A673 (cell line): ENCODE results near the gene WDR72. TPM values are rescaled to one million over a fixed set of nuclear protein-coding genes. Genes with fewer than 3 reads are reported as not detected.

Experiments used
- BruUV-seq: library from RNA; stranded (reverse); fragments of 400-500 nt; replicated peaks from 2 replicates; lab custom pipeline; 2021; lab: Mats Ljungman, UMichigan
- CTCF ChIA-PET: fragments of 300-600 bp; sonication (Branson Sonifier 250); formaldehyde crosslinking; loops from one replicate; lab custom pipeline; 2022; ENCODE audit warnings: antibody characterized with exemption; lab: Charles Lee
- POLR2A ChIA-PET: fragments of 300-600 bp; sonication (Branson Sonifier 250); formaldehyde crosslinking; loops from one replicate; lab custom pipeline; 2022; ENCODE audit warnings: antibody characterized with exemption; ENCODE audit not compliant: low non-redundant PET; lab: Charles Lee
- DNase-seq: peaks from one replicate; pipeline ENCODE4 v3.0.0-alpha.2; 2015; ENCODE audit warnings: low spot score
- H3K27ac ChIP-seq: fragments of 200-600 bp; sonication (generic); 2 replicates; pipeline ENCODE4 v1.5.1; 2016; ENCODE audit warnings: mixed run types, low read depth, mild to moderate bottlenecking, mixed read lengths, antibody characterized with exemption, low read length; ENCODE audit not compliant: poor library complexity, severe bottlenecking
- H3K27me3 ChIP-seq: fragments of 200-600 bp; sonication (generic); replicated peaks from 2 replicates; pipeline ENCODE4 v1.6.1; 2017; ENCODE audit warnings: mixed run types, low read depth, mild to moderate bottlenecking, mixed read lengths, antibody characterized with exemption, low read length; ENCODE audit not compliant: insufficient read depth, poor library complexity
- H3K36me3 ChIP-seq: fragments of 200-600 bp; sonication (generic); 2 replicates; pipeline ENCODE4 v1.6.1; 2016; ENCODE audit warnings: mixed run types, mild to moderate bottlenecking, mixed read lengths, antibody characterized with exemption, low read length; ENCODE audit not compliant: insufficient read depth, poor library complexity, severe bottlenecking
- H3K4me1 ChIP-seq: fragments of 200-600 bp; sonication (generic); 2 replicates; pipeline ENCODE4 v1.6.1; 2017; ENCODE audit warnings: mixed run types, mild to moderate bottlenecking, mixed read lengths, antibody characterized with exemption, low read length; ENCODE audit not compliant: insufficient read depth, poor library complexity, severe bottlenecking
- H3K4me3 ChIP-seq: fragments of 200-600 bp; sonication (generic); 2 replicates; pipeline ENCODE4 v1.5.1; 2016; ENCODE audit warnings: low read depth, mixed run types, mild to moderate bottlenecking, mixed read lengths, low read length; ENCODE audit not compliant: poor library complexity, severe bottlenecking
- H3K9me3 ChIP-seq: fragments of 200-600 bp; sonication (generic); 2 replicates; pipeline ENCODE4 v1.6.1; 2016; ENCODE audit warnings: mixed run types, low read depth, mild to moderate bottlenecking, mixed read lengths, antibody characterized with exemption, low read length; ENCODE audit not compliant: poor library complexity, severe bottlenecking
- EZH2 ChIP-seq: fragments of 200-600 bp; sonication (generic); IDR thresholded peaks from 2 replicates; pipeline ENCODE4 v1.6.1; 2017; ENCODE audit warnings: borderline replicate concordance, low read depth, mild to moderate bottlenecking, mixed read lengths, antibody characterized with exemption, low read length; ENCODE audit not compliant: poor library complexity, severe bottlenecking
- intact Hi-C: fragments of 100-400 bp; cut with micrococcal nuclease; formaldehyde crosslinking; loops from one replicate; pipeline ENCODE4 v1.10.0; 2022; ENCODE audit not compliant: unreplicated experiment
- total RNA-seq: library from RNA; stranded (reverse); gene quantifications from 2 replicates; pipeline ENCODE4 v1.2.3, GENCODE V29; 2021
- TF ChIP-seq, protein P1 (sequence below): fragments of 300-800, 200-600 bp; sonication (generic); conservative IDR thresholded peaks from 2 replicates; pipeline ENCODE4 v1.5.1; 2017; ENCODE audit warnings: low read depth, mild to moderate bottlenecking, antibody characterized with exemption, low read length, moderate library complexity, mixed read lengths

The WDR72 gene
- total RNA-seq, 1 experiment from 2014 or later, result not detected

DNA sequence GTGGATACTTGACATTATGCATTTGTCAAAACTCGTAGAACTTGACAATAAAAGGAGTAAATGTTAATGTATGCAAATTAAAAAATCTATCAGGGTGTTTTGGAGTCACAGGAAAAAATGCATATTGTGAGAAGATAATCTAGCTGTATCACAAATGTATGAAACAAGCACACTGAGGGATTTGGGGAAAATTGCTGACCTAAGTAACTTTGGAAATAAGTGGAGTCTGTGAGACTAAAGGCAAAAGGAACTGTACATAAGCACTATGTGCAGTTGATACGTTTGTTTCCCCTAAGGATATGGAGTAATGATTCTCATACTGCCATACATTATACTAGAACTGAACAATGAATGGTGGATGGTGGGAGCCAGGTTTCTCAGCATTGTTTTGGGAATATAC, 43.2 kb upstream of the WDR72 start:
- H3K27me3 ChIP-seq, result no peaks in the 10 kb centered on the region
- BruUV-seq, result no TSS peak
- ChIA-PET POLR2A (no interaction called here), CTCF (no interaction called here)
- no peak for DNase-seq
- no peaks in the 10 kb centered on the region for H3K4me1 ChIP-seq
- TF ChIP-seq EZH2, result no peak
- TF ChIP-seq, protein P1, sequence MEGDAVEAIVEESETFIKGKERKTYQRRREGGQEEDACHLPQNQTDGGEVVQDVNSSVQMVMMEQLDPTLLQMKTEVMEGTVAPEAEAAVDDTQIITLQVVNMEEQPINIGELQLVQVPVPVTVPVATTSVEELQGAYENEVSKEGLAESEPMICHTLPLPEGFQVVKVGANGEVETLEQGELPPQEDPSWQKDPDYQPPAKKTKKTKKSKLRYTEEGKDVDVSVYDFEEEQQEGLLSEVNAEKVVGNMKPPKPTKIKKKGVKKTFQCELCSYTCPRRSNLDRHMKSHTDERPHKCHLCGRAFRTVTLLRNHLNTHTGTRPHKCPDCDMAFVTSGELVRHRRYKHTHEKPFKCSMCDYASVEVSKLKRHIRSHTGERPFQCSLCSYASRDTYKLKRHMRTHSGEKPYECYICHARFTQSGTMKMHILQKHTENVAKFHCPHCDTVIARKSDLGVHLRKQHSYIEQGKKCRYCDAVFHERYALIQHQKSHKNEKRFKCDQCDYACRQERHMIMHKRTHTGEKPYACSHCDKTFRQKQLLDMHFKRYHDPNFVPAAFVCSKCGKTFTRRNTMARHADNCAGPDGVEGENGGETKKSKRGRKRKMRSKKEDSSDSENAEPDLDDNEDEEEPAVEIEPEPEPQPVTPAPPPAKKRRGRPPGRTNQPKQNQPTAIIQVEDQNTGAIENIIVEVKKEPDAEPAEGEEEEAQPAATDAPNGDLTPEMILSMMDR, result no peak
- no peaks in the 10 kb centered on the region for H3K36me3 ChIP-seq
- H3K27ac ChIP-seq, result no peak overlapping the region
- no peaks in the 10 kb centered on the region for H3K9me3 ChIP-seq
- H3K4me3 ChIP-seq, result no peak overlapping the region
- intact Hi-C loops, result no loop called here

DNA sequence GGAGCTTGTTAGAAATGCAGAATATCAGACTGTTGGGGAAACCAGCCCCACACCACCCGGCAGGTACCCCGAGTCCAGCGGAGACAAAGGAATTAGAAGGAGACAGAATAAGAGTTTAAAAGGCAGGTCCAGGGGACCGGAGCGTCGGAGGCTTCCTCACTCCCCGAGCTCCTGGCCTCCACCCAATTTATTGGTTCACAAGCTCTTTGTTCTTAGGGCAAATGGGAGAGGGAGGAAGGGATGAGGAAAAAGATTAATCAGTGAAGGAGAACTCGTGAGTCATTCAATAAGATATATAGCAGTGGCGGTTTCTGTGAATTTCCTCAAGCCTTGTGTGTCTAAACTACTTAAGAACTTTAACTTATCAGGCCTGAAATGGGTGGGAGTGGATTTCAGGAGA, 32.1 kb upstream of the WDR72 start:
- intact Hi-C loops, result no loop called here
- Histone ChIP-seq H3K36me3 (no peaks in the 10 kb centered on the region), H3K4me1 (no peaks in the 10 kb centered on the region), H3K9me3 (no peaks in the 10 kb centered on the region), H3K27ac (no peak overlapping the region), H3K27me3 (no peaks in the 10 kb centered on the region), H3K4me3 (no peak overlapping the region)
- POLR2A ChIA-PET, result no interaction called here
- CTCF ChIA-PET, result no interaction called here
- BruUV-seq, result no TSS peak
- TF ChIP-seq, protein P1, result no peak
- no peak for TF ChIP-seq EZH2
- DNase-seq, result no peak

DNA sequence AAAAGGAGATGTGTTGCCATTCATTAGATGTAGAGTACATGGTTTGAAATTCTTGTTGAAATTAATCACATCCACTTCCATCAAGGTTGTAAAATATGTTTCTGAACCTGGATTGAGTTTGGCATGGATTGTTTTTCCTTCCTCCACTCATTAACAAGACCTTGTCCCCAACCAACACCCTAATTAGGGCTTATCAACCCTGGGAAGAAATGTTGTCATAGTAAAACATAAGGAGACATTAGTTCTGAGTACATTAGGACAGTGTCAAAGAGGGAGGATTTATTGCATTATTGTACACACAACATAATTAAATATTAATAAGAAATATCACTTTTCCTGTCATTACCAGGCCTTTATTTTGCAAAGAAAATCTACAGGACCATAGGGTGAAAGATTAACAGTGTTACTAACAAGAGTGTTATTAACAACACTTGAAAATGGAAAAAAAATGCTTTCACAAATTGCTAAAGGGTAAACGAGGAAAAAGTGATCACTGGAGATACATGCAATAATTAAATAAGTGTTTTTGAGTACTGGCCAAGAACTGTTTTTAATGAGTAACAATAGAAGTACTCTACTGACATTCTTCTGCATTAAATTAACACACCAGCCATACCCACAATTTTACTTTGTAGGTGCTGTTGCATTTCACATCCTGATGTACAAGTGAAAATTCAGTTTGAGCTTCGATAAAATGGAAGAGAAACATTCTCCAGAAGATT, 30.4 kb upstream of the WDR72 start:
- H3K4me3 ChIP-seq, result no peak overlapping the region
- CTCF ChIA-PET, result no interaction called here
- DNase-seq, result no peak
- no peaks in the 10 kb centered on the region for H3K27me3 ChIP-seq
- intact Hi-C loops, result no loop called here
- H3K9me3 ChIP-seq, result no peaks in the 10 kb centered on the region
- no peaks in the 10 kb centered on the region for H3K4me1 ChIP-seq
- no TSS peak for BruUV-seq
- no peaks in the 10 kb centered on the region for H3K36me3 ChIP-seq
- no peak overlapping the region for H3K27ac ChIP-seq
- POLR2A ChIA-PET, result no interaction called here
- TF ChIP-seq EZH2, result no peak
- TF ChIP-seq, protein P1, result no peak
